ENCODE data around the gene METAP1D.
A peak's percentile ranks its signal among the peaks of the same experiment; 100 is the strongest.

METAP1D gene

DNA sequence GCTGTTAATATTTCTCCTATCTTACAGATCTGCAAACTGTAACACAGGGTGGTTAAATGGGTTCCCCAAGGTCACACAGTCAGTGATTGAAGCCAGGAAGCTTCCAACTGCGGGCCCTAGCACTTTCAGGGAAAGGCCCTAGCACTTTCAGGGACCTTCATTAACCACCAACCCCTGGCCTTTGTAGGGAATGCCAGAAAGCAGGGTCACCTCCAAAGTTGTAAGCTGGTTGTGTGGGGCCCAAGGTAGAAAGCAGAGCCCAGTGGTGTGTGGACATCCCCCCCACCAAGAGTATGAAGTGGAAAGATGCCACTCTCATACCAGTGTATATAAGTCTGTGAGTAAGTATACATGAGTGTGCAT, 98.5 kb downstream of the METAP1D start:
- TF ChIP-seq USF1 (IDR thresholded peaks at IDR 0.05) (no peak), YY1 (IDR thresholded peaks at IDR 0.05; ENCODE audit: low read depth) (no peak), TAF1 (IDR thresholded peaks at IDR 0.05; ENCODE audit: low read depth) (no peak), FOXM1 (IDR thresholded peaks at IDR 0.05; ENCODE audit: borderline replicate concordance, low read depth) (no peak), NFIC (IDR thresholded peaks at IDR 0.05) (no peak)

DNA sequence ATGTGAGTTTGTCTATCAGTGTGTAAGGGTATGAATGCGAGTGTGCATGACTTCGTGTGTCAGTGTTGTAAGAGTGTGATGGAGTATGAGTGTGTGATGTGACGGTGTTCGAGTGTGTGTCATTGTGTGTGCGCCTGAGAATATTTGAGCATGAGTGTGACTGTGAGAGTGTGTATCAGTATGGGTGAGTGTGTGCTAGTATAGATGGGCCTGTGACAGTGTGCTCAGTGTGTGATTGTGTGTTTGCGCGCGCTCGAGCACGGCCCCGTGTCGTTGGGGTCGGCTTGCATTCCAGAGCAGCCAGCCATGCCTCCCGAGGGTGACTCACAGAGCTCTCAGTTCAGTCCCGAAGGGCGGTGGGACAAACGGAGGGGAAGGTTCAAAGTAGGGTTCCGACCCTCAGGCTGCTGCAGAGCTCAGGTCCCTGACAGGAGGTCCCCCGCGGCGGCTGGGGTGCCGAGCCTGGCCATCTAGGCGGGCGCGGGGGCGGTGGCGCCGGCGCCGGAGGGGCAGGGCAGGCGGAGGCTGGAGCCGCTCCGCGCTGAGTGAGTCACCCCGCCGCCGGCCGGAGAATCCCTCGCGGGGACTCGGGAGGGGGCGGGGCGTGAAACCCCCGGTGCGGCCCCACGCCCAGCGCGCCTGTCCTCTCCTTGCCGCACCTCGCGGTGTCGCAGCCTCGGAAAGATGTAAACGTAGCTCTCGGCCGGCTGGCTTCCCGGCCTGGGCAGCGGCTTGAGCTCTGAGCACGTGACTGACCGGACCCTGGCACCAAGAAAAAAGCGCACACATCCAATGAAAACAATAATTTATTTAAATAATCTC, 99.1 kb downstream of the METAP1D start:
- no peak for TF ChIP-seq RAD21 (IDR thresholded peaks at IDR 0.05; ENCODE audit: low read depth)
- no peak for TF ChIP-seq FOXM1 (IDR thresholded peaks at IDR 0.05; ENCODE audit: borderline replicate concordance, low read depth)
- no peak for TF ChIP-seq CREB1 (IDR thresholded peaks at IDR 0.05; ENCODE audit: low read depth)
- TF ChIP-seq TCF12 (IDR thresholded peaks at IDR 0.05; ENCODE audit: low read depth): peak; percentile 61; the same call in 1 of the 2 replicates
- TF ChIP-seq CEBPB (IDR thresholded peaks at IDR 0.05): no peak
- no peak; the same call in 1 of the 2 replicates for TF ChIP-seq YY1 (IDR thresholded peaks at IDR 0.05; ENCODE audit: low read depth)
- peak; percentile 94 for TF ChIP-seq EGR1 (IDR thresholded peaks at IDR 0.05)
- peak; percentile 78 for TF ChIP-seq MAX (IDR thresholded peaks at IDR 0.05)
- TF ChIP-seq NFIC (IDR thresholded peaks at IDR 0.05): no peak
- TF ChIP-seq USF1 (IDR thresholded peaks at IDR 0.05): peak; percentile 92
- peak; percentile 65 for TF ChIP-seq TEAD4 (IDR thresholded peaks at IDR 0.05)
- no peak for TF ChIP-seq REST (IDR thresholded peaks at IDR 0.05; ENCODE audit: low read depth)
- peak; percentile 79; the same call in 1 of the 2 replicates for TF ChIP-seq ZBTB7A (IDR thresholded peaks at IDR 0.05; ENCODE audit: low read depth)
- TF ChIP-seq EP300 (IDR thresholded peaks at IDR 0.05; ENCODE audit: borderline replicate concordance): peak; percentile 17; the same call in 1 of the 2 replicates
- TF ChIP-seq TAF1 (IDR thresholded peaks at IDR 0.05; ENCODE audit: low read depth): peak; percentile 41; the same call in 1 of the 2 replicates

- TF ChIP-seq FOXM1 (IDR thresholded peaks at IDR 0.05; ENCODE audit: borderline replicate concordance, low read depth) (no peak), NFIC (IDR thresholded peaks at IDR 0.05) (no peak), CEBPB (IDR thresholded peaks at IDR 0.05) (no peak), USF1 (IDR thresholded peaks at IDR 0.05) (no peak), EP300 (IDR thresholded peaks at IDR 0.05; ENCODE audit: borderline replicate concordance) (no peak)
Observed at GRCh38 chr2:172099472-172100079, 99.8 kb downstream of the METAP1D start.

GRCh38 chr2:172100080-172100934, 100.6 kb downstream of the METAP1D start:
- TF ChIP-seq FOXM1 (IDR thresholded peaks at IDR 0.05; ENCODE audit: borderline replicate concordance, low read depth): no peak
- no peak for TF ChIP-seq EGR1 (IDR thresholded peaks at IDR 0.05)
- no peak for TF ChIP-seq YY1 (IDR thresholded peaks at IDR 0.05; ENCODE audit: low read depth)
- TF ChIP-seq TAF1 (IDR thresholded peaks at IDR 0.05; ENCODE audit: low read depth): no peak
- TF ChIP-seq NFIC (IDR thresholded peaks at IDR 0.05): no peak
- no peak for TF ChIP-seq CEBPB (IDR thresholded peaks at IDR 0.05)
- no peak for TF ChIP-seq EP300 (IDR thresholded peaks at IDR 0.05; ENCODE audit: borderline replicate concordance)
- TF ChIP-seq REST (IDR thresholded peaks at IDR 0.05; ENCODE audit: low read depth): no peak
- TF ChIP-seq TCF12 (IDR thresholded peaks at IDR 0.05; ENCODE audit: low read depth): no peak
- TF ChIP-seq TEAD4 (IDR thresholded peaks at IDR 0.05): no peak
- TF ChIP-seq ZBTB7A (IDR thresholded peaks at IDR 0.05; ENCODE audit: low read depth): no peak
- no peak for TF ChIP-seq USF1 (IDR thresholded peaks at IDR 0.05)
- no peak for TF ChIP-seq MAX (IDR thresholded peaks at IDR 0.05)
- no peak for TF ChIP-seq RAD21 (IDR thresholded peaks at IDR 0.05; ENCODE audit: low read depth)
- TF ChIP-seq CREB1 (IDR thresholded peaks at IDR 0.05; ENCODE audit: low read depth): no peak
